B cell (primary cell): ENCODE measurements around the gene SLIT3. TPM values are rescaled to one million over a fixed set of nuclear protein-coding genes. Genes with fewer than 3 reads are reported as not detected.

Source experiments
- ATAC-seq: fragments of 200-7000 bp; cut with Tn5 transposase; one replicate; pipeline ENCODE4 v1.10.0; 2021; ENCODE audit warnings: low read depth, mild to moderate bottlenecking, moderate number of reproducible peaks, moderate library complexity
- CTCF ChIA-PET: fragments of 350-600 bp; sonication (Branson Sonifier 250); formaldehyde crosslinking; loops from one replicate; lab custom pipeline; 2021; ENCODE audit warnings: antibody characterized with exemption, inconsistent platforms; lab: Charles Lee
- POLR2A ChIA-PET: fragments of 350-600 bp; sonication (Branson Sonifier 250); formaldehyde crosslinking; loops from one replicate; lab custom pipeline; 2021; ENCODE audit warnings: antibody characterized with exemption; lab: Charles Lee
- DNase-seq: peaks from one replicate; pipeline ENCODE4 v3.0.0; 2013
- H2AFZ ChIP-seq: 2 replicates; pipeline ENCODE4 v1.6.1; 2012; ENCODE audit warnings: mild to moderate bottlenecking, low read depth, low read length; ENCODE audit not compliant: insufficient read depth, poor library complexity, severe bottlenecking
- H3K27ac ChIP-seq, 2 donors: 1 replicate in 1 of 2; 2 replicates in 1 of 2; pipeline ENCODE4 v1.5.1; 2012 to 2013; ENCODE audit warnings: low read length in 2 of 2, mild to moderate bottlenecking in 2 of 2, moderate library complexity in 1 of 2
- H3K27me3 ChIP-seq, 4 experiments: fragments of 200-600 bp in 1 of 4; sonication (generic) in 1 of 4; replicated peaks in 1 of 4; 1 replicate in 2 of 4; 2 replicates in 2 of 4; pipeline versions ENCODE4 v1.6.1 to v1.7.0; 2013 to 2016; ENCODE audit warnings: low read length in 3 of 4, mild to moderate bottlenecking in 2 of 4, mixed read lengths in 1 of 4, moderate library complexity in 1 of 4; ENCODE audit not compliant: insufficient read depth in 4 of 4, control insufficient read depth in 3 of 4; ENCODE audit errors: control extremely low read depth in 1 of 4
- H3K36me3 ChIP-seq, 2 experiments: replicated peaks in 1 of 2; 1 replicate in 1 of 2; 2 replicates in 1 of 2; pipeline versions ENCODE4 v1.6.1 to v1.7.1; 2013; ENCODE audit warnings: low read length in 1 of 2; ENCODE audit not compliant: insufficient read depth in 2 of 2, control insufficient read depth in 1 of 2; ENCODE audit errors: control extremely low read depth in 1 of 2, extremely low read depth in 1 of 2
- H3K4me1 ChIP-seq, 2 donors: fragments of 200-600 bp in 1 of 2; sonication (generic) in 1 of 2; 1 replicate in 1 of 2; 2 replicates in 1 of 2; pipeline versions ENCODE4 v1.5.1 to v1.6.1; 2013 to 2017; ENCODE audit warnings: low read length in 2 of 2; ENCODE audit not compliant: control insufficient read depth in 2 of 2, insufficient read depth in 2 of 2
- H3K4me2 ChIP-seq: replicated peaks from 2 replicates; pipeline ENCODE3; 2012; ENCODE audit warnings: mild to moderate bottlenecking, low read depth, low read length; ENCODE audit not compliant: poor library complexity, severe bottlenecking
- H3K4me3 ChIP-seq, 5 experiments: fragments of 200-600 bp in 1 of 5; sonication (generic) in 1 of 5; 1 replicate in 3 of 5; 2 replicates in 2 of 5; pipeline versions ENCODE4 v1.5.1 to v1.7.0; 2011 to 2016; ENCODE audit warnings: low read length in 4 of 5, mild to moderate bottlenecking in 4 of 5, low read depth in 2 of 5, control low read depth in 1 of 5, moderate library complexity in 1 of 5; ENCODE audit not compliant: insufficient read depth in 1 of 5; ENCODE audit errors: control extremely low read depth in 1 of 5, extremely low read depth in 1 of 5
- H3K79me2 ChIP-seq: fragments of 200-600 bp; sonication (generic); one replicate; pipeline ENCODE4 v1.6.0; 2016; ENCODE audit warnings: low read length; ENCODE audit not compliant: control insufficient read depth, insufficient read depth
- H3K9ac ChIP-seq: fragments of 200-600 bp; sonication (generic); 2 replicates; pipeline ENCODE4 v1.6.1; 2017; ENCODE audit warnings: mild to moderate bottlenecking, low read length, moderate library complexity
- H3K9me3 ChIP-seq, 3 donors: one replicate each; pipeline versions ENCODE4 v1.6.1 to v1.7.1; 2013; ENCODE audit warnings: low read length in 2 of 3; ENCODE audit not compliant: control insufficient read depth in 2 of 3, insufficient read depth in 1 of 3; ENCODE audit errors: control extremely low read depth in 1 of 3
- H4K20me1 ChIP-seq: 2 replicates; pipeline ENCODE4 v1.6.0; 2012; ENCODE audit warnings: mild to moderate bottlenecking, low read length; ENCODE audit not compliant: insufficient read depth, control insufficient read depth, poor library complexity, severe bottlenecking
- H3K27ac Mint-ChIP-seq: one replicate; pipeline ENCODE4 v1.8.0; 2021; ENCODE audit warnings: mixed read lengths
- H3K27me3 Mint-ChIP-seq: one replicate; pipeline ENCODE4 v1.8.0; 2021; ENCODE audit warnings: mixed read lengths
- H3K4me1 Mint-ChIP-seq: one replicate; pipeline ENCODE4 v1.8.0; 2021; ENCODE audit warnings: mixed read lengths
- H3K4me3 Mint-ChIP-seq: one replicate; pipeline ENCODE4 v1.8.0; 2021; ENCODE audit warnings: mixed read lengths
- H3K9me3 Mint-ChIP-seq: one replicate; pipeline ENCODE4 v1.8.0; 2022; ENCODE audit warnings: mixed read lengths; ENCODE audit not compliant: insufficient read depth
- EZH2 ChIP-seq: IDR thresholded peaks from 2 replicates; pipeline ENCODE4 v1.6.1; 2012; ENCODE audit warnings: borderline replicate concordance, low read depth, mild to moderate bottlenecking, moderate library complexity, low read length; ENCODE audit not compliant: insufficient read depth, poor library complexity, severe bottlenecking
- WGBS: methylation state at CpG from one replicate; pipeline ENCODE4 v1.1.5; 2013; ENCODE audit warnings: missing lambda C conversion rate; ENCODE audit not compliant: insufficient coverage; 5-methylcytosine and 5-hydroxymethylcytosine counted together
- intact Hi-C: fragments of 100-400 bp; cut with micrococcal nuclease; formaldehyde crosslinking; loops from one replicate; pipeline ENCODE4 v1.10.0; 2022
- polyA plus RNA-seq: library from polyadenylated mRNA; depleted of rRNA; stranded (reverse); fragments of >200 nt; gene quantifications from 2 replicates; pipeline ENCODE4 v1.2.3, GENCODE V29; 2012
- total RNA-seq, 2 donors: library from RNA; stranded (reverse); fragments of 120-200 nt in 1 of 2; gene quantifications; 1 replicate in 1 of 2; 2 replicates in 1 of 2; pipeline versions ENCODE4 v1.2.3 to v1.2.4, GENCODE V29; 2013 to 2022
- TF ChIP-seq, protein P1 (sequence below): fragments of 200-600 bp; IDR thresholded peaks from one replicate; pipeline ENCODE4 v1.8.0; 2022; ENCODE audit warnings: antibody characterized with exemption, mild to moderate bottlenecking

SLIT3 gene
- total and polyA plus RNA-seq, 2 donors (not counting 1 experiment from before 2014, with no cell fraction given), result not detected

DNA sequence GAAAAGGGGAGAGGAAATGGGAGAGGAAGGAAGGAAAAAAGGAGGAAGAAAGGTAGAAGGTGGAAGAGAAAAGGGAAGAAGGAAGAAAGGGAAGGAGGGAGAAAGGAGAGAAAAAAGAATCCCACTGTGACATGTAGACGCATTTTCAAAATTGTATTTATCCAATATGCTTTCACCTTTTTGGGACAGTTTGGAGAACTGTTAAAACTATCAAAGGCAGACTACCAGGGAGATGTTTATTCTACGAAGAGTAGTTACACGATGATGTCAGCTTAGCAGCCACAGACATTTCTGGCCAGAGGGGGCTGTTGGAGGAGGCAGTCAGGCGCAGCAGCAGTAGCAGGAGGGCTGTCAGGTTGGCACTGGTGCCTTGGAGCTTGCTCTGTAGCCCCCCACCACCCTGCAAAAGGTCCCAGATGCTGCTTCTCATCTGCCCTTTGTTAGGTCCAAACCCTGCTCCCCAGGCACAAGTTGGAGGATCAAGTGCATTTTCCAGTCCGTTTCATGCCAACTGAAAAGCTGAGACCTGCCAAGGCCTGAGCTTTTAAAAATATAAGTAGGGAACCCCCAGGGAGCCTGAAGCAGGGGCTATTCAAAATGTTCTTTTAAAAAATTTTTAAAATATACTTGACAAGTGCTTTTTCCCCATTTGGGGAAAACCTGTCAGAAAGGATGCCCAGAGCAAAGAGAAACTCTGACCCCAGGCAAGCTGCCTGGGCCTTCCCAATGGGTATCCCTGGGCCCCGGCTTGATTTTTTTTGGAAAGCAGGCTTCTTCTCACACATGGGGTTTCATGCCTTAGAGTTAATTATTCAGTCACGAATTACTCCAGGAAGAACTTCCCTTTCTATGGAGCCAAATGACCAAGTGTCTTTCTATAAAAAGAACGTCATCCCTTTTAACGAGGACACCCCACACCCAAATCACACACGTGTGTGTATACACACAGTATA is 203.3 kb downstream of the SLIT3 start:
- no peak for ATAC-seq
- H3K27me3 Mint-ChIP-seq, result peaks cover 5% of the 10 kb centered on the region
- Histone ChIP-seq H4K20me1 (no peaks in the 10 kb centered on the region), H3K36me3 (no peaks in the 10 kb centered on the region), H3K79me2 (no peaks in the 10 kb centered on the region), H3K9me3 (peaks cover 0 to 2% (median 0%) of the 10 kb centered on the region in 3 donors), H2AFZ (no peak overlapping the region), H3K9ac (no peak overlapping the region), H3K4me2 (no peak overlapping the region), H3K27me3 (no peaks in the 10 kb centered on the region), H3K27ac (no peak overlapping the region), H3K4me1 (no peaks in the 10 kb centered on the region), H3K4me3 (no peak overlapping the region)
- DNase-seq, result no peak
- H3K4me1 Mint-ChIP-seq, result no peaks in the 10 kb centered on the region
- peaks cover 2% of the 10 kb centered on the region for H3K9me3 Mint-ChIP-seq
- TF ChIP-seq, protein P1, sequence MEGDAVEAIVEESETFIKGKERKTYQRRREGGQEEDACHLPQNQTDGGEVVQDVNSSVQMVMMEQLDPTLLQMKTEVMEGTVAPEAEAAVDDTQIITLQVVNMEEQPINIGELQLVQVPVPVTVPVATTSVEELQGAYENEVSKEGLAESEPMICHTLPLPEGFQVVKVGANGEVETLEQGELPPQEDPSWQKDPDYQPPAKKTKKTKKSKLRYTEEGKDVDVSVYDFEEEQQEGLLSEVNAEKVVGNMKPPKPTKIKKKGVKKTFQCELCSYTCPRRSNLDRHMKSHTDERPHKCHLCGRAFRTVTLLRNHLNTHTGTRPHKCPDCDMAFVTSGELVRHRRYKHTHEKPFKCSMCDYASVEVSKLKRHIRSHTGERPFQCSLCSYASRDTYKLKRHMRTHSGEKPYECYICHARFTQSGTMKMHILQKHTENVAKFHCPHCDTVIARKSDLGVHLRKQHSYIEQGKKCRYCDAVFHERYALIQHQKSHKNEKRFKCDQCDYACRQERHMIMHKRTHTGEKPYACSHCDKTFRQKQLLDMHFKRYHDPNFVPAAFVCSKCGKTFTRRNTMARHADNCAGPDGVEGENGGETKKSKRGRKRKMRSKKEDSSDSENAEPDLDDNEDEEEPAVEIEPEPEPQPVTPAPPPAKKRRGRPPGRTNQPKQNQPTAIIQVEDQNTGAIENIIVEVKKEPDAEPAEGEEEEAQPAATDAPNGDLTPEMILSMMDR, result no peak
- TF ChIP-seq EZH2, result no peak
- H3K4me3 Mint-ChIP-seq, result no peak overlapping the region
- WGBS, result 64% methylated on average over 7 of the region's 10 CpGs
- intact Hi-C loops, result no loop called here
- ChIA-PET POLR2A (no interaction called here), CTCF (no interaction called here)
- H3K27ac Mint-ChIP-seq, result no peak overlapping the region

GRCh38 chr5:169095976-169096375 is 205.0 kb downstream of the SLIT3 start:
- DNase-seq (no peak), ATAC-seq (no peak)
- Histone ChIP-seq H3K9me3 (peaks cover 0 to 2% (median 0%) of the 10 kb centered on the region in 3 donors), H3K36me3 (no peaks in the 10 kb centered on the region), H3K4me2 (no peak overlapping the region), H3K27ac (no peak overlapping the region), H3K79me2 (no peaks in the 10 kb centered on the region), H3K4me3 (no peak overlapping the region), H3K9ac (no peak overlapping the region), H3K4me1 (no peaks in the 10 kb centered on the region), H2AFZ (no peak overlapping the region), H3K27me3 (no peaks in the 10 kb centered on the region), H4K20me1 (no peaks in the 10 kb centered on the region)
- ChIA-PET POLR2A (no interaction called here), CTCF (no interaction called here)
- intact Hi-C loops, result no loop called here
- no peaks in the 10 kb centered on the region for H3K9me3 Mint-ChIP-seq
- no CpG with 5 or more reads among the region's 1 CpG for WGBS
- H3K27ac Mint-ChIP-seq, result no peak overlapping the region
- peaks cover 5% of the 10 kb centered on the region for H3K27me3 Mint-ChIP-seq
- H3K4me3 Mint-ChIP-seq, result no peak overlapping the region
- H3K4me1 Mint-ChIP-seq, result no peaks in the 10 kb centered on the region
- TF ChIP-seq, protein P1, result no peak
- TF ChIP-seq EZH2, result no peak
